DMS79 treated with DMSO at 0.1 percent for 48 hours (cell line): Measurements from ENCODE around the gene TCAF2.
"Not testable (repeated sequence)": the region's sequence is repeated elsewhere in the genome, so short reads cannot be mapped to it uniquely, and the experiment has no call there.

Experiments
- DNase-seq: peaks from one replicate; lab custom pipeline; 2025; lab: John Stamatoyannopoulos, UW

TCAF2 gene

DNA sequence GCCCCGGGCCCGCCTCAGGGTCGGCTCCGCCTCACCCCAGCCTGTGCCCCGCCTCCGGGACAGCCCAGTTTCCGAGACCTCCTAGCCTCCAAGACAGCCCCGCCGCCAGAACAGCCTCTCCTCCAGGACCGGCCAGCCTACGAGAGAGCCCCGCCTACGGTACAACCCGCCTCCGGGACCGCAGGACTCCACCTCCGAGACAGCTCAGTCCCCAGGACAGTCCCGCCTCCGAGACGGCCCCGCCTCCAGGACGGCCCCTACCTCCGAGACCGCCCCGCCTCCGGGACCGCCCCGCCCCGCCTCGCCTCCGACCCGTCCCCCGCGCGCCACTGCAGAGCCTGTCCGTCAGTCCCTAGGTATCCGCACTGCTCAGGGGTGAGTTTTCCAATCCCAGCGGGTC is at the start of gene TCAF2:
TSS of gene TCAF2 (plus strand) at position 329 of the 400 bp plus-strand sequence.
- not testable (repeated sequence) for DNase-seq

DNA sequence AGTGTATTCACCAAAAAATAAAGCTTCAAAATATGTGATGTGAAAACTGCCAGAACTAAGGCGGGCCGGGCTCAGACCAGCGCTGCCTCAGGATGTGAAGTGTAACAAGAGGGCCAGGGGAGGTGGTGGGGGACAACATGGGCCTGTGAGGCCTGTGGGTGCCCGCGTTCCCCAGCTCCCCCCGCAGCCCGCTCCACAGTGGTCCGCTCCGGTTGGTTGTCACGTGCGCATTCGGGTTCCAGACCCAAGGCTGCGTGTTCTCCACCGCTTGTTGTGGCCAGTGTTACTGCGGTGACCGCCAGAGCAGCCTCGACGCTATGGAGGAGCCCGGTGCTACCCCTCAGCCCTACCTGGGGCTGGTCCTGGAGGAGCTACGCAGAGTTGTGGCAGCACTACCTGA is 49.3 kb upstream of the TCAF2 start, which contains the start of gene CTAGE15:
TSS of gene CTAGE15 (plus strand) at position 301 of the 400 bp plus-strand sequence. CDS start at position 318, 17 bp downstream.
- DNase-seq, result not testable (repeated sequence)

DNA sequence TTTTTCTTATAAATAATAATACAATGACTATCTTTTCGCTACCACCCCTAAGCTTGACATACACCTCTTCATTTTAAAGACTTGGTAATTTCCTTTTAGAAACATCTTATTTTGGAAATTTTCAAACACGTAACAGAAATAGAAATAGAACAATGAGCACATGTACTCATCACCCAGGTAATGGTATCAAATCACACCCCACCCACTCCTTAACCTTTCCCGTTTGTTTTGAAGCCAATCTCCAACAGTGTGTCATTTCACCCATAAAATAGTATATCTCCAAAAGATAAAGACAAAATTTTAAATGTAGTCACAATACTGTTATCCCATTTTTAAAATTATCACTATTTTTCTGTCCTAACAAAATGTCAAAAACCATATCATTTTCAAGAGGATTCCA is 32.6 kb upstream of the TCAF2 start:
- not testable (repeated sequence) for DNase-seq

DNA sequence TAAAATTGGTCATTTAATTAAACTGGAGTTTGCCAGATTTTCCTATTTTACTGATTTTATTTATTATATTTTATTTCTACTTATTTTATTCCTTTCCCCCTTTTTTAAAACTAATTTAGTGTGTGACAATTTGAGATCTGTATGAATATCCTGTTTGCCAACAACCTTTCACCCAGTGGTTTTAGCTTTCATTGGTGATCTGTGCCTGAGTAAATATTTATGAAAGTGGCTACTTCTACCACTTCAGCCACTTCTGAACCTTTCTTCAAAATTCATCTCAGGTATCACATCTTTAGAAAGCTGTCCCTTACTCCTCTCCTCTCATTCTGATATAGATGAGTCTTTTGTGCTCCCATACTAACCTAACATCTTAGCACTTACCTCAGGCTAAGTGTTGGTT is 30.9 kb upstream of the TCAF2 start:
- not testable (repeated sequence) for DNase-seq

DNA sequence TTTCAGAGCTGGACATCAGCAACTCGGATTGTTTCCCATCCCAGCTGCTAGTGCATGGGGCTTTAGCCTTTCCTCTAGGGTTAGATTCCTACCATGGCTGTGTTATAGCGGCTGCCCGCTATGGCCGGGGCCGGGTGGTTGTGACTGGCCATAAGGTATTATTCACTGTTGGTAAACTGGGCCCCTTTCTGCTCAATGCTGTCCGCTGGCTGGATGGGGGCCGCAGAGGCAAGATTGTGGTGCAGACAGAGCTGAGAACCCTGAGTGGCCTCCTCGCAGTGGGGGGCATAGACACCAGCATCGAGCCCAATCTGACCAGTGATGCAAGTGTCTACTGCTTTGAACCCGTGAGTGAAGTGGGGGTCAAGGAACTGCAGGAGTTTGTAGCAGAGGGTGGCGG is 22.7 kb upstream of the TCAF2 start:
- not testable (repeated sequence) for DNase-seq

DNA sequence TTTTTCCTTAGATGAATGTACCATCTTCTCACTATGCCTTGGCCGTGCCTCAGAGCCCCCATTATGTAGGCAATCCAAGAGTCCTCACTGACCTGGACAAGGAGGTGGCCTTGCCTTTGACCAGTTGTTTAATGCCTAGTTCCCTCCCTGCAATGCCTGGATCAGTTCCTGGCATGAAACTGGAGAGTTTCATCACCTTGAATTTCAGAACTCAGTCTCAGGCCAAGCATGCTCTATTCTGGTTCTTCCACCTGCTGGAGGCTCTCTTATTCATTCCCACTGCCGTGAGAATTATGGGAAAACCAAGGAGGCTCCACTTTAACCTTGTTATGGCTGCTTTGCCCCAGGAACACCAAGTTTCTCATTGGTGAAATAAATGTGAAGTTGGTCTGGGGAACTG is 17.2 kb upstream of the TCAF2 start:
- DNase-seq, result not testable (repeated sequence)

DNA sequence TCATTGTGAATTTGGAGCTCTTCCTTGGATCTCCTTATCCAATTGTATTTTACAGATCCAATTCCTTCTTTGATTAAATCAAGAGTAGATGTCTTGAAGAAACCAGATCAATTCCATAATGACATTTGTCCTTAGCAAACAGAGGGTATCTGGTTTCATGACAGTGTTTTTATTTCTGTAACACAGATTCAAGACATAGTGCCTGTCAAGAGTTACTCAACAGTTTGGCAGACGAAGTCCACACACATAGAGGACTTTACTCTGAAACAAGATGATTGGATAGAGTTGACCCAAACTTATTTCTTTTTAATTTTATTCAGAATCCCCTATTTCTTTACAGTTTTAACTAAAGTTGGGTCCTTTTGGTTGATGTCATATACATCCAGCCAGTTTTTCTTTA is 14.7 kb upstream of the TCAF2 start:
- DNase-seq, result not testable (repeated sequence)

DNA sequence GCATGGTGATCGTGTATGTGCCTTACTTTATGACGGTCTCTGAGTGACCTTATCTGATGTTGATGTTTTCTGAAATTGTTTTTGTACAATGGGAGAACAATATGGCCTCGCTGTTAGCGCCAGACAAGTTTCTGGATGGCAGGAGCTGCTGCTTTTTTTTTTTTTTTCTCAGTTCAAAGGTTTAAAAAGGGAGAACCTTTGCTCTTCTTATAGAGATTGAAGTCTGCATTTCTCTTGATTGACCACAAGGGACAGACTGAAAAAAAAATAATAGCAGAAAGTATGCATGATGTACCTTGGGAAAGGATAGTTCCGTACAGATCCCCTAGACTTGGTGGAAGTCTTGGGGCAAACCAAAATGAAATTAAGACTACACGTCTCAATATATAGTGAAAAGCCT is 5.2 kb upstream of the TCAF2 start:
- not testable (repeated sequence) for DNase-seq

DNA sequence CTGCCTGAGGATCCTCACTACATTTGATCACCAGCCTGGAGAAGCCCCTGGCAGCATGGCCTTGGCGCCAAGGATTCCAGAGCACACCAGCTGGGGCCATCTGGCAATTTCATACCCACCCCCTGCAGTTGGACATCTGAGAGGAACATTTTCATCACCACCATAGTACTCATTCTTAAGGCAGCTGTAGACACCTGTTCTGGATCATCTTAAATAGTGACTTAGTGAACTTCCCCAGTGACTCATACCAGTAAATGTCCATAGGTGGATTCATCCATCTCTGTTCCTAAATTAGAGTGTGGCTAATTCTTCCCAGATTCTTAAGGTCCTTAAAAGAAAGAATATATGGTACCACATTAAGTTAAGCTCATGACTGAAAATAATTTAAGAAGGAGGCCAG is 3.6 kb upstream of the TCAF2 start:
- DNase-seq, result not testable (repeated sequence)

DNA sequence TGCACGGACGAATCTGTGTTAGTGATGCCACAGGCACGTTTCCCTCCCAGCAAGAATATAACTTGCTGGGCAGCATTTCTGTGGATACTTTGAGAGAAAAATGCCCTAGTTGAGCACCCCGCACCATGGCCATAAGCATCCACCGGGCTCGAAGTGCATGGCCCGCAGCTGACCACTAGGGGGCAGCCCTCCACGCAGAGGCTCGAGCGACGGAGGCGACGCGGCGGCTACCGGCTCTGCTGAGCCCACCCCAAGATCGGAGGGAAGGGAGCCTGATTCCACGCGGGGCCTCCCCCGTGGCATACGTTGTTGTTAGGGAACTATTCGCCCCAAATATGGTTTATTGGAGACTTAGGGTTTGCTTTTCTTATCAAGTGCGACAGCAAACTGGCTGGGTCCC is 716 bp upstream of the TCAF2 start:
- DNase-seq, result not testable (repeated sequence)

DNA sequence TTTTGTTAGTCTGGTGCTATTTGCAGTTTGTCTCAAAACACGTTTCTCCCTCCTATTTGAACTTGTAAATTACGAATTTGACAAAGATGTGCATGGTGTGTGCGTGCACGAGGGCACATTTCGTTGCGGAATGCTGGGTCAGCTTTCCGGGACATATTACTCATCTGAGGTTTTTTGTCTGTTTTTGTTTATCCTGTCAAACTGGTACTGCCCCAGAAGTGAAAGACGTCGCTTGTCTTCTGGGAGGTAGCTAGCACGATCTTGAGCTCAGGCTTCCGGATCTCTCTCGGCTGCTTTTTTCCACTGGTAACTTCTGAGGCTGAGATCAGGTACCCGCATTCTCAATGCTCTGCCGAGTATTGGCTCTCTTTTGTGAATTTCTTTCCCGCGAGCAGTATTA is 401 bp downstream of the TCAF2 start:
- not testable (repeated sequence) for DNase-seq

DNA sequence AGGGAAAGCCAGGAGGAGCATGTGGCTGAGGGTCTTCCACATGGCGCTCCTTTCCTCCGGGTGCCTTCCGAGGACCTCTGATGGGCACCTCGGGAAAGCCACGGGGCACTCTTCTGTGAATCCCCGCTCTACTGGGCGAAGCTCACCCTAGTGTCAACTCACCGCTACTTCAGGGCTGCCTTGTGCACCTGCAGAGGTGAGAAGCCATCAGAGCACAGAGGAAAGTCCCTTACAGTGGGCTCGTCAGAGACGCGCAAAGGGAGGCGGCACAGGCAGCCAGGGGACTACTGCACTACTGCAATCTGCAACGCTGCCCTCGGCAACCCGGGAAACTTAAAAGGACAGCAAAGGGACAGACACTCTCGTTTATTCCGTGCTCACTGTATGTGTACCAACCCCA is 1.4 kb downstream of the TCAF2 start:
- not testable (repeated sequence) for DNase-seq

DNA sequence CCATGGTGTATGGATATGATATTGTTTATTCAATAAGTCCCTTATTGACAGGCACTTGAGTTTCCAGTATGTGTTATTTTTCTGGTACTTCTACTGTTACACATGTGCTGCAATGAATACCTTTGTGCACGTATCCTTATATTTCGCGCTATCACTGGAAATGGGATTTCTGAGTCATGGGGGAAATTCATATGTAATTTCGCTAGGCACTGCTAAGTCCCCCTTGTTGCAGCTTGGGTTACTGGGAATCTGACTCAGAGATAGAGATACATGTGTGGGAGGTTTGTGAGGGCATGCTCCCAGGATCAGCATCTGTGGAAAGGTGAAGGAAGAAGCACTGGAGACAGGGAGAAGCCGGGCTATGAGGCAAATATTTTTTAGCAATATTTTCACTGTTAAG is 9.9 kb downstream of the TCAF2 start:
- not testable (repeated sequence) for DNase-seq

DNA sequence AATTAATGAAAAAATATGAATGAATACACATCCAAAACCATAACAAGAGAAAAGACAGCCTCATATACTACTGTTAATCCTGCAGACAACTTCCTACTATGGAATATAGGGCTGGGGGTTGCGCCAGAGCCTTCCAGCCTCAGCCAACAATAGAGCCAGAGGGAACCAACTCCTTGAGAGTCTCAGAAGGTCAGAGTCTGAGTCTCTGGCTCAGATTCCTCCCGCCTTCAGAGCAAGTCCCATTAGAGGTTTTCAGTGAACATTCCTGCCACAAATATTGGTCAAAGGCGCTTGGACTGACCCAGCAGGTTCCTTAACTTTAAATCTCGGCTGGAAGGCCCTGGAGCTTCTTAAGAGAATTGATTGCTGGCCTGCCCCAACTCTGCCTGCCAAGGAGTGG is 11.7 kb downstream of the TCAF2 start:
- not testable (repeated sequence) for DNase-seq

DNA sequence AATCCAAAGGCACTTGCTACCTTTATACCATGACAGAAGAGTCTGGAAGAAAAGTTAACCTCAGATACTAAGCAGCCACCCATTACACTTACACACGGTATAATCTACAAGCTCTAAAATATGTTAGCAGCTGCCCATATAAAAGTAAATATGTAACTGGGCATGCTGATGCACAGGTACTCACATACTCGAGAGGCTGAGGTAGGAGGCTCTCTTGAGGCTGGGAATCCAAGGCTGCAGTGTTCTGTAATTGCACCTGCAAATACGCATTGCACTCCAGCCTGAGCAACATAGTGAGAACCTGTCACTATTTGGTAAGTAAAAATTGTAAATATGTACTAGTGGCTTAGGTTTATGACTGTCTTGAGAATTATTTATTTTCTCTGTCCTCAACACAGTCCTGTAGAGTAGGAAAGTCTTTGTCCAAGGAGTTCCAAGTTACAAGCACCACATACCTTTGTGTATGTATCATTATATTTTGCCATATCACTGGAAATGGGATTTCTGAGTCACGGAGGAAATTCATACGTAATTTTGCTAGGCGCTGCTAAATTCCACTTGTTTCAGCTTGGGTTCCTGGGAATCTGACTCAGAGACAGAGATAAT is 12.3 kb downstream of the TCAF2 start:
- not testable (repeated sequence) for DNase-seq

DNA sequence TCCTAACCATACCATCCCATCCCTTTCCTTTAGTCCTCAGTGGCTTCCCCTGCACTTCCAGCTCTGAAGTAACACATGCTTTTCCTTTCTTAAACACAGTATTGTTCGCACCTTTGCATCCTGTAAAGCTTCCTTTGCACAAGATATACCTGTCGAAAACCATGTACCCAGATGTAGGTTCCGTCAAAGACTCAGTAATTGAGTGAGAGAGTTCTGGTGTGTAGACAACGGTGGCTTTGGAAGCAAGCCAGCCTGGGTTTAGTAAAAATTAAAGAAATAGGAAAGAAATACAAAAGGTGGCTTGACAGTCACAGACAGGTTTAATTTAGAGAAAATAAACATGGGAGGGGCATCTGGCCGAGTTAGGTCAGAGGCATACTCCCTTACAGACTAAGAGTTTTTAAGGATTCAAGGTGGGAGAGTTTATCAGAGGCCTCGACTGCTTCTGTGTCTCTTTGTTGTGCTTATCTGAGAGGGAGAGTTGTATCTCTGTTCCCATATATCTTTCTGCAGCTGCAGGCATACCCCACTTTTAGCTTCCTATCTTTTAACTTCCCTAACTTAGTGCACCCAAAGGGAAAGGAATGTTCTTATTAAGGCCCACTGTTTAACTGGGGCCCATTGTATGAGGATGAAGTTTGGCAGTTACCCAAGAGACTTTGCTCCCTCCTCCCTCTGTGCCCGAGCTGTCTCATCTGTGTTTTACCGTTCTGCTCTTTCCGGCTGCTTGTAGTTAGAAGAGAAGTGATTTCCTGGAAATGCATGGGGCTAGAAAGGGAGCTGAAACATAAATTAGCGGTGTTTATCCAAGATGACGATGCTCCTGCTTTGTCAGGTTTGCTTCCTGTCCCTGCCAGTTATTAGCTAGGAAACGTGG is 14.8 kb downstream of the TCAF2 start:
- DNase-seq, result not testable (repeated sequence)

DNA sequence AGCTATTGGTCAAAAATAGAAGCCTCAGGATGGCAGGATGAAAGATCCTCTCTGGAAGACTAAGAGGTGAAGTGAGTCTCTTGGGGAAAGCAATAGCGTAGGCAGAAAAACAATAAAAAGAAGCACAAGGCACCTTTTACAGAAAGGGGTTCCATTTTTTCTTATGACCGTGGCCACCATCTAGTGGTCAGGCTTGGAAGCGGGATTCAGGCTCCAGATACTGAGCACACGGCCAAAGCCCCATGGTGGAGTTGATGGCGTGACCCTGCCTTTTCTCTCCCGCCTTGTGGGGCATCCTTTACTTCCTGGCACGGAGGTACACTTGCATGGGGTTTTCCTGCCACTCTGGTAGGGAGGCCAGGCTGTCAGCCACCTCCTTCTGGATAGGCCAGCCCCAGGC is 18.6 kb downstream of the TCAF2 start:
- DNase-seq, result not testable (repeated sequence)

DNA sequence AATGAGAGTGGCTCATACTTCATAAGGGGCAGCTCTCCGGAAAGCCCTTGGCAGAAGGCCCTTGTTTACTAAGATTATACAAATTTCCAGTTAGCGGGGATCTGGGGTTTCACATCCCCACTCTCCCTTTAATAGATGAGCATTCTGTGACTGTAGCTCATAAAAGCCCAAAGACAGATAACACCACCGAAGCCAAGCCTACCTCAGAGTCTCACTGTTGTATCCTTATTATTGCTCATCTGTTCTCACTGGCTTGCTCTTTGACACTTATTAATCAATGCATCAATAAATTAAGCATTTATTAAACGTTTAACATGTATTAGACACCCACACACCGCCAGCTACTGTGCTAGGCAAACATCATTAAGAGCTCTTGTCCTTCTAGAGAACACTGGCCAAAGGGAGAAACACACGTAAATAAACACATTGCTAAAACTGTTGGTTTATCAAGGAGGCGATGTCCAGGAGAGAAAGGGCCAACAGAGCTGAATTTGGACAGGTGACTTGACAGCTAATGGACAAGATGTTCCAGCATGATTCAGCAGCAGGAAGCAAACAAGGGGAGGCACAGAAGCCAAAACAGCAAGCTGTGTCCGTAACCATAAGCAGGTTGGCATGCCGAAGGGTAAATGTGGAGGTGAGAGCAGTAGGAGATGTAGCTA is 19.9 kb downstream of the TCAF2 start:
- not testable (repeated sequence) for DNase-seq

DNA sequence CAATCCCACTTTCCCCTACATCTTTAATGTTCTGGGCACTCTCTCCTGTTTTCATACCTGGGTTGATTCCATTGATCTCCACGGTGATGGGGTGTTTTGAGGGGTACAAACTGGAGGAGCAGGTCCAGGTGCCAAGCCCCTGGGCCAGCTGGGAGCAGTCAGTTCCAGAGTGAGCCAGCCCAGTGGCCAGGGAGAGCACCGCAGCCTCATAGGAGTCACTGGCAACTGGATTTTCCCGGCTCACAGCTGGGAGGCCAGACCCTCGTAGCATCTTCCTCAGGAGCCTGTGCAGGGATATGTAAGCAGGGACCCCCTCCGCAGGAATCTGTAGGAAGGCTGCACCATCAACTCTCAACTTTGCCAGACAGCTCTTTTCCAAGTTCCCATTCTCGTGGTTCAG is 25.8 kb downstream of the TCAF2 start:
- DNase-seq, result not testable (repeated sequence)

DNA sequence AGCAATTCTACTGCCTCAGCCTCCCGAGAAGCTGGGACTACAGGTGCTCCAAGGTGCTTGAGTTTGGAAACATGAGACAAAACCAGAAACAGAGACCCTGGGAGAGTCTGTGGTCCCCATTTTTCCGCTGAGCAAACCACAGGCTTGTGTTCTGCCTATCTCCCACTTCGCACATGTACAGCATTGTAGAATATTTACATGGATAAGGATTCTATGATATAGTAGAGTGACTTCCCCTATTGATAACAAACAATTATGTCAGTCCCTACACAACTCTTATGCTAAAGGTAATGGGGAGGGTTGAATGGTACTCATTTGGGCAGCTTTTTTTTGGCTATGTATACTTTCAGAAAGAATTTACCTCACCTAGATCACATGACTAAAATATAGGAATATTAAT is 29.1 kb downstream of the TCAF2 start:
- not testable (repeated sequence) for DNase-seq

DNA sequence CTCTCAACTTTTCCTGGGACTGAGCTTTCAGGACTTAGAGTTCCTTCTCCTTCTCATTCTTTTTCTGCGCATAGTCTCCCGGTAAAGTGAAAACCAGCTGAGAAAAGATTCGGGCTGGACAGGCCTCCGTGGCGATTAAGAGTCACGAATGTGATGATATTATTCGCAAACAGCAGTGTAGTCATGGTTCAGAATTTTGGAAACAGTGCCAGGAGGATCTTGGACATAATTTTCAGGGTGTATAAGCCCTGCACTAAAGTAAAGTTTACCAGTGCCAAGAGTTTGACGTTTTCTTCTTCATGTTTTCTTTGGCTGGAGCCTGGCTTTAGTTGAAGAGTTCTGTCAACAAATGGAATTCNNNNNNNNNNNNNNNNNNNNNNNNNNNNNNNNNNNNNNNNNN is 29.7 kb downstream of the TCAF2 start:
- DNase-seq, result not testable (repeated sequence)
